Stimulated activated CD8-positive, alpha-beta memory T cell treated with anti-CD3 and anti-CD28 coated beads, Interleukin-4, amount 100 ng/mL, for 24 hours (primary cell): Measurements from ENCODE around the gene SPATA46.
"Not testable (repeated sequence)": the region's sequence is repeated elsewhere in the genome, so short reads cannot be mapped to it uniquely, and the experiment has no call there.

Experiments
- DNase-seq: peaks from one replicate; pipeline ENCODE4 v3.0.0-alpha.2; 2020; ENCODE audit warnings: low read depth

The SPATA46 gene

DNA sequence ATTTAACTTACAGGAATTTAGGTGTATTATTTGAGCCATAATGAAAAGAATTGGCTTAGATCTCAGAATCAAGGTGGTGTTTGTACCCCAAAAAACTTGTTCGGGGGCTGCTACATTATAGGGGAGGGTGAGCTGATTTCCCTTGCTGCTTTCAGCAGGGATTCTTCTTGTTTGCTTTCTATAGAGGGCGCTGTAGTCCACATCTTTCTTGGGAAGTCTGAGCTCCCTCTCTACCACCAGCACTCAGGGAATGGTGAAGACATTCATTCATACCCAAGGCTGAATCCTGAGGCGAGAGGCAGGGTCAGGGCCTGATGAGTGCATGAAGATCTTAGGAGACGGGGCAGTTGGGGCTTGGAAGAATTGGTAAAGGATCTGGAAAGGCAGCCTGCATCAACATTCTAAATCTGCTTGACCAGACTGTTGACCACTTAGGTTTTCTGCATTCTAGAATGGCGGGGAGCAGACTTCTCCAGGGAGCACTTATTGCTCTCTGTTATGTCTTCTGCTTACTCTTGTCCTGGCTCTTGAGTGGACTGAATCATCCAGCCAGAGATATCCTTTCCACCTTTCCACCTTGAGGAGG lies 18.9 kb downstream of the SPATA46 start:
- DNase-seq = no peak

DNA sequence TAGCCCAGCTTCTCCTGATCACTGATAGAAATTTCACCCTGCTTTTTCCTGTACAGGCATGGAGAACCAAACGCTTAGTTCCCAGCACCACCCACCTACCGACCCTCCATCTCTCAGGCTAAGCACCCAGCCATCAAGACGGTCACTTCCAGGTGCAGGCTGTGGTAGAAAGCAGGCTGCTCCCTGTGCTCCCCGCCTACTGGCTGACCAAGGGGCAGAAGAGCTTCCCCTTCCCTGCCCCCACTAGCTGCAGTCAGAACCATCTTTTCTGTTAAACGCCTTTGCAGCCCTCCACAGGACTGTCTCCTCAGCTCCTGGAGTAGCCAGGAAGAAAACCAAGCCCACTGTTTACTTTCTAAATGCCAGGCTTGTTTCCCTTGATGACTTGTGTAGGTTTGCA lies 23.0 kb downstream of the SPATA46 start:
- no peak for DNase-seq

DNA sequence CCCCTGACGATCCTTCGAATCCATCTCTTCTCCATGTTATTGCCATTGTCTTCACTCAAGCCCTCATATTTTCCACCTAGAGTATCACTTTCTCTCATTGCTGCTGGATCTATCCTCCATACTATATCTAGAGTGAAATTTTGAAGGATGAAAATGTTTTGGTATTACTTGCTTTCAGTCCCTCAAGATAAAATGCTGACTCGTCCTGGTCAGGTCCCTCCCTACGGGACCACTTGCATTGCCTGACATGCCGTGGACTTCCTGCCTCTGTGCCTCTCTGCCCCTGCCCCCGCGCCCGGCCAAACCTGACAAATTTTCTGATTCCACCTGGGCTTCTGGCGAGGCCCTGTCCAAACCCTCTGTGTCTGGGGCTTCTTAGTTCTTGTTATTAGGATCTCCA lies 23.6 kb downstream of the SPATA46 start:
- no peak for DNase-seq

DNA sequence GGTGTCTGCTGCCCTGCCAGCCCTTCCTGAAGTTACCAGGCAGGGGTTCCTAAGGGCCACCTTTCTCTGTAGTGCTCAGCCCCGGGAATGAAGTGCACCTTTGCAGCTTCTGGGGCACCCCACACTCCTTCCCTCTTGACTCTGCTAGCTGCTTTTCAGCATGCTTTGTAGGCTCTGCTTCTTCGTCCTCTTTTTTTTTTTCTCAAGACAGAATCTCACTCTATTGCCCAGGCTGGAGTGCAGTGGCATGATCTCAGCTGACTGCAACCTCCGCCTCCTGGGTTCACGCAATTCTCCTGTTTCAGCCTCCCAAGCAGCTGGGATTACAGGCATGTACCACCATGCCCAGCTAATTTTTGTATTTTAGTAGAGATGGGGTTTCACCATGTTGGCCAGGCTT lies 24.8 kb downstream of the SPATA46 start:
- not testable (repeated sequence) for DNase-seq

DNA sequence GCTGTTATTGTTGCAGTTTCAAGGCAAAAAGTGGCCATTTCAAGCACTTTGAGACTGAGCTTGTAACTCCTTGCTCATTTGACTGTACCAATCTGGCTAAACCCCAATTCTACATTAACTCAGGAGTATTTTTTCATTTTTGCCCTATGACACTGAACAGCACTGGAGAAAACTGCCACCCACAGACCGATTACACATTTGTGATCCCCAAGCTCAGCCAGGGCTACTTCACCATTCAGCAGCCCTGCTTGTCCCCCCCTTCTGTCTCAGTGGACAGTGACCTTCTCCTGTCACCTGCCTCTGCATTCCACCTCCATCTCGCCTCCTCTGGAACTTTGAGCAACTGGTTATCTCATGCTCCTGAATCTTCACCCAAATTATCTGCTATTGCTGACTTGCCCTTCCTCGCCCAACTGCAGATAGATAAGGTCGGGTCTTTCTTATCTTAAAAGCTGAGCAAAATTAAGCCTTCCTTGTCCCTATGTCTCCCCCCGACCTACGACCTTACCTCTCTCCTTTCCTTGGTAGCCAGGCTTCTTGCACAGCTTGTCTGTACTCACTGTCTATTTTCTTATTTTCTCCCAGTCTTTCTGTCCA lies 25.3 kb downstream of the SPATA46 start:
- no peak for DNase-seq

DNA sequence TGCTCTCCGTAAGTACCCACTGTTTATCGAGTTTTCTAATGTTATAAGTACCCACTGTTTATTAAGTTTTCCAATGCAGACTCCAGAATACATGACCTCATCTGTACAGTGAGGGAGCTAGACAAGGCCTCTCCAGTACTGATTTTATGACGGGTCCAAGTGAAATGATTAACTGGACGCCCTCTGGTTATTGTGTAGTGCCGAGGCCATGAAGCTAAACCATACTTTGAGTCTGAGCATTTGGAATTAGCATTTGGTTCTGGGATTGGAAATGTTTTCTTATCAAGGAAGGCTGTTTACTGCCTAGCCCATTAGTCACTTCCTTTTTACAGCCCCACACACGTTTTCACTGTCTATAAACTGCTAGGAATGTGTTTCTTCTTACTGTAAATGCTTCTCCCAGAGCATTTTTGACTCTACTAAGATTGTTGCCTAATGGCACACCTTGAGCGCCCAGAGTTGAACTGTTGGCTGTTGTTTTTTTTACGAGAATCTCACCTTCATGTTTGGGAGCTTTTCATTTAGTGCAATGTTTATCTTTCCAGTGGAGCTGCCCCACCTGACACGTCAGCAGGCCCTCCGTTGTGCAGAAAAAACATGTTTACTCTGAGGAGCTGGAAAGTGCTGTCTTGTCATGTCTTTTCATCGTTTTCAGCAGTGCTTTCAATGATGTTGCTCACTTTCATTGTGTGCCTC lies 26.9 kb downstream of the SPATA46 start:
- no peak for DNase-seq

DNA sequence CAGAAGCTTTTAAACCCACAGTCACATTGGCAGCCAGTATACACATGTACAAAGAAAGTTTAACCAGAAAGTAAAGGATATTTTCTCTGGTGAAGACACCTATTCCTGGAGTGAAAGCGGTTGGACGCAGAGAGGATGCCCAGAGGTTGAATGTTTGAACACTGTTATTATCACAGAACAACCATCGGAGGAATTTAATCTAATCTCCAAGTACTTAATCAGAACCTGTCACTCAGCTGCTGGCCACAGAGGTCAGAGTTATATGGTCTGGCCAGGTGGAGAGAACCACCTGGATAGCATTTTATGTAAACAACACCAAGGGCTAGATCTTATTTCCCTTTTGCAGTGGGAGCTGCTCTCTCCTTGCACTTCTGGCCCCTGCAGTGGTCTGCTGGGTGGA lies 29.4 kb downstream of the SPATA46 start:
- no peak for DNase-seq

DNA sequence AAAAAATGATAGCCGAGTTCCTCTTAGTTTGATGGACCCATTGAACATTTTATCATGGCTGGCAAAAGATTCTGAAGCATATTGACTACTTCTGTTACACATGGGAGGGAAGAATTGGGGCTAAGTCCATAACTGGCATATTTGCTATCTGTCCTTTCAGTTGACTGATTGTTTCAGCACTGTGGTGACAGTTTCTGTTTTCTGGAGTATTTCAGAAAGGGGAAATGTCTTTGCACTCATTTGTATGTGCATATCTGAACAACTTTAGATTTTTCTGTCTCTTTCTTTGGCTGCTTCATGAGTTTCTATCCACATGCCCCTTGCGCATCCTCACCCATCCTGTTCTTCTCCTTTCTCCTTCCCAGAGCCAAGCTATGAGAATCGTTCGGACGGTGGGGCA lies 33.2 kb downstream of the SPATA46 start:
- DNase-seq = no peak

DNA sequence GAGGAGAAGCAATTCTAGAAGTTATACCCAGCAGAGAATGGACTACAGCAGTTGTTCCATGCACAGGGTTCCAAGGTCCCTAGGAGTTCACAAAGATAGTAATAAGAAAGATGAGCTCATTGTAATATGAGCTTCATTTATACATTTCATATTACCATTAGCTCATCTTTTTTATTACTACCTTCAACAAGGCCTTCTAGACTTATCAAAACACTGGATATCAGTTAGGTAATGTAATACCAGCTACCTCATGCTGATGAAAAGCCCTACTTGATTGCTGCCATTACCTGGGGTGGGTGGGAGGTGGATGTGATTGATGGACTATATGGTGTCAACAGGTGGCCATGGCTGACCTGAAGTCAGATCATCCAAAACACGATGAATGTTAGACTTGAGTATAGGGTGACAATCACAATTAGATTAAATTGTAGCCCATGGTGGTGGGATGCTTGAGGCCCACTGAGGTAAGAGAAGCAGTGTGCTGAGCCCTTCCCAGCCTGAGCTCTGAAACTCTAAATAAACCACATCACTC lies 34.1 kb downstream of the SPATA46 start:
- no peak for DNase-seq

DNA sequence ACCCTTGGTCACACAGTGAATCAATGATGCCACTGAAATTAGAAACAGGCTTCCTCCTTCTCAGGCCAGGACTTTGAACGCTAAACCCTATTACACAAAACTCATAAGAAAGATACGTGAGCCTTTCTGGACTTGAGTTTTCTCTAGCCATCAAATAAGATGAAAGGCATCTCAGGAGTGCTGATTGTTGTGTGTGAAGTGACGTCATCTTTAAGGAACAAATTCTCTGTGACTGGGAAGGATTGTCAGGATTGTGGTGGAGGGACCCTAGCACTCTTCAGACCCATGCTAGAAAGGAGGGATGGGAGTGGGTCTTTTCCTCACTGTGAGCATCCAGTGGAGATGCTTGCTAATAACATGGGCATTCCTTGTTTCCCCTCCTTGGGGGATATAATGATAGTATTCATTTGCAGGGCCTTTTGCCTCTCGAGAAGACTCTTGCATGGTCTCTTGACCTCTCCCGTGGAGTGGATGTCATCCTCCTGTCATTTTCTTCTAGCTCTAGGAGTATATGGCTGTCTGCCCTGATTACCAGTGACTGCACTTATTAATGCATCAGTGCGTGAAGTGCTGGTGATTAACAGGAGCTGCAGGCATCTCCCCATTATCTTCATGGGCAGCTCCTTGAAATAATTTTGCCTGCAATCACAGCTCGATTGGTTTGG lies 39.9 kb downstream of the SPATA46 start:
- no peak for DNase-seq

DNA sequence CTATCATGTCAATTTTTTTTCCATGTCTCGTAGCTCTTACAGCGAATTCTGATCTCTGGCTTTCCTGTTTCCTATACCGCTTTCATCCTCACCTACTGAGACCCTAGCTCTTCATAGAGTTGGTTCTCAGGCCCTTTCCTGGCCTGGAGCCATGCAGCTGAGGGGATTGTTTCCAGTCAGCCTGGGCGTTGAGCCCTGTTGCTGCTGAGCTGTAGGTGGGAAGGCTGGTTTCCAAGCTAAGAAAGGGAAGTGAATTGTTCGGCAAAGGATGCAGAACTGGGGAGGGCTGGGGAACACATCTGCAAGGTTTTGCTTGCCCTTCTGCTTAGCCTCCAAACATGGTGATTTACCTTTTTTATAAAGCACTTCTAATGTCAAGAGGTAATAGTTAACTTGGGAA lies 41.5 kb downstream of the SPATA46 start:
- no peak for DNase-seq

DNA sequence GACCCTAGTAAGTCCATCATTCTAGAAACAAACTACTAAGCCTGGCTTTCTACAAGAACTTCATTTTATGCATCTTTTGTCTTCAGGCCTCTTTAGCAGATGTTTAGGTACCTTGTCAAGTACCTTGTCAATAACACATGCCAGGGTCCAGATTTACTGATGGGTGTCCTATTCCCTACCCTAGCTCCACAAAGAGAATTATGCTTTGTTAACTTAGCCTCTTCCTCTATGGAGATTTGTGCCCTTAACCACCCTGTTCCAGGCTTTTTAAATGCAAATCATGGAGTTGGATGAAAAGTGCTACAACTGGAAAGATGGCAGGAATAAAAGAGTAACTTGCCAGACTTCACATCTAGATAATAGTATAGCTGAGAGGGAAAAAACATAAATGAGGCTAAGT lies 42.7 kb downstream of the SPATA46 start:
- no peak for DNase-seq

DNA sequence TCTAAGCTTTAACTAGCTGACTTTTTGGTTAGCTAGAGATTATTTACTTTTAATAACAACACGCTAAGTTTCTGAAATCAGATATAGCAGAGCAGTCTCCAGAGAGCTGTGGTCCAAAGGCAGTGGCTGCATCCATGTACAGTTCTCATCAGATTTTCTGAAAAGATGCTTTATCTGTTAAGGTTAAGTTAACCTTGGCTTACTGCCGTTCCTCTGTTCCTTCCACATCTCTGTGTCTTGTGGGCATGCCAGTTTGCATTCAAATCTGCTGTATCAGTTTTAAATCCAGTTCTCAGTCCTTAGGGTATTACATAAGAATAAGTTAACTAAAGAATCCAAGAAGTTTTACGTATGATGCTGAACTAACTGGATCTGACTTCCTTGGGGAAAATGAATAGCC lies 46.8 kb downstream of the SPATA46 start:
- no peak for DNase-seq

DNA sequence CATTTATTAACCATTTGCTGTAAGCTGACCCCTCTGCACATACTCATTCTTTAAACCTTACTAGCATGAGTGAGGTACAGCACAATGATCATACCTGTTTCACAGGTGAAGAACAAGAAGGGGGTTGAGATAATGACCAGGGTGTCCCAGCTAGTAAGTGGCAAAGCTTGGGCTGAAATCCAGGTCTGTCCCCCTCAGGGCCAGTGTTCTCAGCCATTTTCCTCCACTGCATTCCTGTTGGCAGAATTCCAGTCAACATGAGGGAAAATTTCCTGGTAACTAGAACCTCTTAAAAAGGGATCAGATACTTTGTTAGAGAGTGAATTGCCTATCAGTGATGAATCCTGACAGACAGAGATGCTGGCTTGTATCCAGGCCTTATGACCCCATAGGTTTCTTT lies 48.1 kb downstream of the SPATA46 start:
- no peak for DNase-seq

DNA sequence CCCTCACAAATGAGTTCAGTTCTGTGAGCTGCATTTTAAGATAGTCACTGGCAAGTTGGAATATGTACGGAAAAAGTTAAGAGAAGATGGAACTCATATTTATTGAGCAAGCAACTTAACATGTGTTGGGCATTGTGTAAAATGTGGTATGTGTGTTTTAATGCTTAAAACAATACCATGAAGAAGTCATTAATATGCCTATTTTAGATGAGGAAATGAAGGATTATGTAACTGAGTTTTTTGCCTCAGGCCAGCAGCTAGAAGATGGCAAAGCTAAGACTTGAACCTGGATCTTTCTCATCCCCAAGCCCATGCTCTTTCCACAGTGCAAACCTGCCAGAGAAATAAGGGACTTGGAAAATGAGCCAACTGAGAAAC lies 48.9 kb downstream of the SPATA46 start:
- DNase-seq = no peak

DNA sequence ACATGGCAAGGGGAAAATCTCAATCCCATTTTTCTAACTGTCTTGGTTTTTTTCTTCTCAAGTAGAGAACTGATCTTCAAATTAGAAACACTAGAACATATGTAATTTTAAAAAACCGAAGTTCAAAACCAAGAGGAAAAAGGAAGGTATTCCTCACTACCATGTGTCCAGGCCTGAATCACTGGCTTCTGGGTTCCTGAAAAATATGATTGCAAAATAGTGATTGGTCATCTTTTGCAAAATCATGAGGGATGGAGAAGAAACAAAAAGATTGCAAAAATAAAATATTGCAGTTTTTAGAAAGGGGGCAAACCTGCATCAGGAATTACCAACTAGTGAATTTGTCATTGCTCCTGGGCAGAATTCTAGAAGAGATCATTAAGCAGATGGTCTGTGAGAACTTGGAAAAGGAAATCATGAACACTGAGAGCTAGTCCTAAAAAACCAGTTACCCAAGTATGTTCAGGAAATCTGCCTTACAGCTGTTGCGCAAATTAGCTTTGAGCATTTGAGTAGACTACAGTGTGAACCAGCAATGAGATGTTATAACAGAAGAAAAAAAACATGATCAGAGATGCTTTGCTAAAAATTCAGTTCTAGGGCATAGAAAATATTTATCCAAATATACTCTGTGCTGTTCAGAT lies 49.4 kb downstream of the SPATA46 start:
- DNase-seq = no peak

DNA sequence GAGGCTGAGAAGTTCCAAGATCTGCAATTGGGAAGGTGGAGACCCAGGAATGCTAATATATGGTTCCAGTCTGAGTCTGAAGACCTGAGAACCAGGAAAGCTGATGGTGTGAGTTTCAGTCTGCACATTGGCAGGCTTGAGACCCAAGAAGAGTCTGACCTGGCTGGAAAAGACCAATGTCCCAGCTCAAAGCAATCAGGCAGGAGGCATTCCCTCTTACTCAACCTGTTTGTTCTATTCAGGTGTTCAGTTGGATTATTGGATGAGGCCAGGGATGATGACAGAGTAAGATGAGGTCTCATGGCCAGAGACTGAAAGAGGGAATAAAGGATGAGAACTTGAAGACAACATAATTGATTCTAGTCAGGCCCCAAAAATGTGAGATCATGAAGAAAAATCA lies 50.1 kb downstream of the SPATA46 start:
- no peak for DNase-seq

DNA sequence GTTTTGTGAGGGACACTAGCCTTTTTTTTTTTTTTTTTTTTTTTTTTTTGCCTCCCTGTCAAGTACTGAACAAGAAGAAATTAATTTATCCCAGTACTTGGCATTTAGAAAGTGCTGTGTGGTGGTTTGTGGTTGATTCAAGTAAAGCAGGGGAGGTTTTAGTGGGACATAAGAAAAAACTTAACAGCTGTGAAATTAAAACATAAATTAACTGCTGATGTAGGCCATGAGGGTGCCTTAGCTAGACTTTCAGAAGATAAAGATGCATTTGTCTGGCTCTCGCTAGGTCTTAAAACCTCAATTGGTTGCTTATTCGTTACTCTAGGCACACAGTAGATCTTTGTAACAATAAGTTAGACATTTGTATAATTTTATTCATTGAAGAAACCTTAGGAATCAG lies 52.3 kb downstream of the SPATA46 start:
- DNase-seq = no peak
